Cortex of kidney (tissue), 1 donor: Measurements from ENCODE around the gene PLCB3.
A peak's percentile ranks its signal among the peaks of the same experiment; 100 is the strongest.
"Not testable (repeated sequence)": the region's sequence is repeated elsewhere in the genome, so short reads cannot be mapped to it uniquely, and the experiment has no call there.

Experiments used
- DNase-seq: peaks from one replicate; lab custom pipeline; 2025; lab: John Stamatoyannopoulos, UW

The PLCB3 gene

DNA sequence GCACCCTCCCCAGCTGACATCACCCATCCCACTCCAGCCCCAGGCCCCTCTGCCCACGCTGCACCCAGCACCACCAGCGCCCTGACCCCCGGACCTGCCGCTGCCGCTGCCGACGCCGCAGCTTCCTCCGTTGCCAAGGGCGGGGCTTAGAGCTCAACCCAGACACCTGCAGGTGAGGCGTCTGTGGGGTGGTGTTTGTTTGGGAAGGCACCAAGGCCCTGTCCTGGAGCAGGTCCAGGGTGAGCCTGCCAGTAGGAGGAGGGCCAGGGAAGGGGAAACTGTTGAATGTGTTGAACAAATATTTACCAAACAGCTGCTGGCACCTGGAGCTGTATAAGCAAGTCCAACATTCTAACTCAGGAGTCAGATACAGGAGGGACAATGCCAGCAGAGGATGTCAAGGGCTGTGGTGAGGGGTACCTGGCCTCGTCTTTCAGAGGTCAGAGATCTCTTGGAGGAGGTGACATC lies 13.8 kb upstream of the PLCB3 start:
- no peak for DNase-seq

DNA sequence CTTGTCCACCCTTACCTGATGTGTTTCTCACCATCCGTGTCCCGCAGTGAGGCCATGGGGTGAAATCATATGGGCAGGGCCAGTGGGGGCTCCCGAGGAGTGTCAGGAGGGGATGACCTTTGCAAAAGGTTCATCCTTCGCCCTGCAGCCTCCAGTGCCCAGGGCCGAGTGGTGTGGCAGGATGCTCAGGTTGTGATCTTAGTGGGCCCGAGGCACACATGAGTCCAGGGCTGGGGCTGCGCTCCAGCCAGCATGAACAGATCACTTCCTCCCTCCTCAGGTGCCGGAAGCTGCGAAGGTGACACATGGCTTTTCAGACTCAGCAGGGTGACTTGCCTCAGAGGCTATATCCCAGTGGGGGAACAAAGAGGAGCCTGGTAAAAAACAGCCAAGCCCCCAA lies 13.3 kb upstream of the PLCB3 start:
- DNase-seq: no peak

DNA sequence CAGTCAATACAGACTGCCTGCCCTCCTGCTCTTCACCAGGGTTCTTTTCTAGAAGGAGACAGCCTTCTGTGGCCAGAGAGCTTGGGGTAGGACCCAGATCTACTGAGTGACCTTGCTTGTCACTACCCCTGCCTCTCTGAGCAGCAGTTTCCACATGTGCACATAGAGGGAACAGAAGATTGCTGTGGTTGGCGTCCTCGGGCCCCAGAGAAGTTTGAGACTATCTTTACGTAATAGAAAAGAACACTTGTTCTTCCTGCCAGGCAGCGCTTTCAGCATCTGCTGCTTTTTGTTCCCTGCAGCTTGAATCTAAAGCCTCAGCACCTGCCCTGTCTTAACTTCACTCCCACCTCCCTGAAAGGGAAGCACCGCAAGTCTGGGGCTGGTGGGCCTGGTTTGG lies 12.3 kb upstream of the PLCB3 start:
- DNase-seq: no peak

DNA sequence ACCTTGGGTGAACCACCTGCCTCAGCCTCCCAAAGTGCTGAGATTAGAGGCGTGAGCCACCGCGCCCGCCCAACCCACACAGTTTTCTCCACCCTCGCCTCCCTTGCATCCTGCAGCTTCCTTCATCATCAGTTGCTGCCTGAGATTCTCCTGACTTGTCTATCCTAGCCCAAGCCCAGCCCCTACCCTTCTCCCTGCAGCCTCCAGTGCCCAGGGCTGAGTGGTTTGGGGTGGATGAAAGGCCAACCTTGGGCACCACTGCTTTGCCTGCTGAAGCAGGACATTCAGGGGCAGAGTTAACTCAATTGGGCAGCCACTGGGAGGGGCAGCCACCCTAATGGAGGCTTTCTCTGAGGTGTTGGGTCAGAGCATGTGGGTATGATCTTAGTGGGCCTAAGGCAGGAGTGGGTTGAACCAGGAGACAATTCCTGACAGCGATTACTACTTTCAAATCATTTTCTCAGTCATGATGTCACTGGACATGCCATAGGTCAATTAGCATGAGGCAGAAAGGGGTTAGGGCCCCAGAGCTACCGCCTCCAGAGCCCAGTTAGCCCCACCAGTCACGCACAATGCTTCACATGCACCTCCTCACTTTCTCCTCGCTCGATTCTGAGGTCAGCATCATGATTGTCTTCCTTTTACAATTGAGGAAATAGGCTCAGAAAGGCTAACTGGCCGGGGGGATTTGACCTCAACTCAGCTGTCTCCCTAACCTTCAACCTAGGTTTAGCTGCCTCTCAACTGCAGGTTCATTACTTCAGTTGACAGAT lies 11.5 kb upstream of the PLCB3 start:
- DNase-seq: no peak

DNA sequence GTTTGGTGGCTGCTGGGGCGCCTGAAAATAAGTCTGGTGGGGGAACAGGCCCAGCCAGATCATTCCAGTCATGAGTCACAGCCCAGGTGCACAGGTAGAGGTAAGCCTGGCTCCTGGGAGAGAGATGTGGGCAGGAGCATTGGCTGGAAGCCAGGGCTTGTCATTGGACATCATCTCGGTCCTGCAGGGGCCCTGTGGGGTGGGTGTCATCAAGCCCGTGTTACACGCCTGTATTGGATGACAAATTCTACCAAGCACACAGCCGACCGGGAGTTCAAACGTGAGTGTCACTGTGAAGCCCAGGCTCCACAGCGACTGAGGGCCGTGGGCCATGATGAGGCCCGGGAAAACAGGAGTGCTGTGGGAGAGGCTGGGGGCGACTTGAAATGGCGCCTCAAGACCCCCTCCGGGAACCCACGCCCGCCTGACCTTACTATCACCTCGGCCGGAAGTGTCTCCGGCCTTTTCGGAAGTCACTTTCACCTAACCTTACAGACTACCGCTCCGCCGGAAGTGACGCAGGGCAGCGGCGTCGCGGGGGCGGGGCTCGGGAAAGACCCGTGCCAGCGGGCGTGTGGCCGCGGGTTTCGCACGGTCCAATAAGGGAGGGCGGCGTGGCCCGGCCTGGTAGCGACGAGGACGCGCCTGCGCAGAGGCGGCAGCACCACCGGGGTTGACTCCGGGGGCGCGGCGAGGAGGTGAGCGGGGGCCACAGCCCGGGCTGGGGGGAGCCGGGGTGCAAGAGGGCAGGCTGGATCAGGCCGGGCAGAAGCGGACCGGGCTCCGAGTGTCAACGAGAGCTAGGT lies 10.7 kb upstream of the PLCB3 start, which contains the start of gene FKBP2:
Gene FKBP2 (plus strand): TSS at position 661 of the 806 bp plus-strand sequence. CDS start 1,293 bp downstream, outside the sequence.
- peak; percentile 99 for DNase-seq

DNA sequence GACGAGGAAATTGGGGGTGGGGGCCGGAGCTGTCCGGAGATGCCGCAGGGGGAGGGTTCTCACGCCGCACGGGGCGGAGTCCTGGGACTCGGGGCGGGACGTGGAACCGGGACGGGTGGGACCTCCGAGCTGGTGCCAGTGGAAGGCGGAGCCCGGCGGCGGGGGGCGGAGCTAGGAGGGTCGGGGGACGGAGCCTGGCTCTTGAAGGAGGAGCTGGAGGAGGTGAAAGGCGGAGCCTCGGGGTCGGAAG lies 10.2 kb upstream of the PLCB3 start:
- DNase-seq: peak; percentile 99

DNA sequence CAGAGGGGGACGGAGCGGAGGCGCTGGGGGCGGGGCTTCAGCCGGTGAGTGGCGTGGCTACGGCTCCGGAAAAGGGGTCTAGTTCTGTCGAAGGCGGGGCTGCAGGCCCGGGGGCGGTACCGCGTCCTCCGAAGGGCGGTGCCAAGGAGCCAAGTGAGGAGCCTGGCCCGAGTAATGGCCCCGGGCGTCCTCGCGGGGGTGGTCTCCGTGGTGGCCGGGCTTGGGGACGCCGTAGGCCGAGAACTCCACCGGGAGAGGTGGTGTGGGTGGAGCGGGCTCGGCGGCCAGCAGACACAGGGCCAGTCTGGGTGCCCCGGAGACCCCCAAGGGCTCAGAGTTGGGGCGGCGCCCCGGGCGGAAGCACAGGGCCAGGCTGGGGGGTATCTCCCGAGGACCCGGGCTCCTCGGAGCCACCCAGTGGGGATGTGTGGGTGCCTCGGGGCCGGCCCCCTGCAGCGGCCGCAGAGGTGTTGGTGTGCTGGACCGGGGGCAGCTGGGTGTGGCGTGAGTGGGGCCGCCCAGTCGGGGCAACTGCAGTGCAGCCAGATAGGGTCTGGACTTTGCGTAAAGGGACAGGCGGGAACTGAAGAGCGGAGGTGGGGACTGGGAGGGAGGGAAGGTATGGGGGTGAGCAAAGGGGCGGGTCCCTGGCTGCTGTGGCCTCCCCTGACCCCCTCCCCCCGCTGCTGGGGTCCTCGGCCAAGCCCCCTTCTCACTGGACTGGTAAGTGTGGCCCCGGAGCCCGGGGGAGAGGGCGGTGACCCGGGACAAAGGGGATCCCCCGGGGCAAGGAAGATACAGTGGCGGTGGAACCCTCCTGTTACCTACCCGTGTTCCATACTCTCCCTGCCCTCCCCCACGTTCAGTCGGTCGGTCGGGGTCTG lies 9.6 kb upstream of the PLCB3 start:
- DNase-seq: no peak

DNA sequence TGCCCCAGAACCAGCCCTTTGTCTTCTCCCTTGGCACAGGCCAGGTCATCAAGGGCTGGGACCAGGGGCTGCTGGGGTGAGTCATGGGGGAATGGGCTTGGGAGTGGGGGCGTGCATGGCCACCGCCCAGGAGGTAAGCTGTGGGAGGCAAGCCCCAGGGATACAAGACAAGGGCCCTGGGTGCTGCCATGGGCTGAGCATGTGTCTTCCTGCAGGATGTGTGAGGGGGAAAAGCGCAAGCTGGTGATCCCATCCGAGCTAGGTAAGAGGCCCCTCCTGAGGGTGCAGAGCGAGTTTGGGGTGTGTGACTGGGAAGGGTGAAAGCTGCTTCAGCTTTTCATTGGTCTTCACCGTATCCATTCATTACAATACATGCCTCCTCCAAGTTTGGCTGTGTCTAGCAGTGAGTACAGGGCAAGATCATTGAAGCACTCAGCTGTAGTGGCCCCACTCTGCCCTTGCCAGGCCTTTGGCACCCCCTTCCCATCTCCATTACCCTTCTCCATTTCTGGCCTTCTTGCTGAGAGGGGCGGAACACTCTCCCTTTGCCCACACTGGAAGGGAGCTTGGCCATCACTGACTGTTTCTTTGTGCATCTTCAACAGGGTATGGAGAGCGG lies 8.0 kb upstream of the PLCB3 start:
- DNase-seq: no peak

DNA sequence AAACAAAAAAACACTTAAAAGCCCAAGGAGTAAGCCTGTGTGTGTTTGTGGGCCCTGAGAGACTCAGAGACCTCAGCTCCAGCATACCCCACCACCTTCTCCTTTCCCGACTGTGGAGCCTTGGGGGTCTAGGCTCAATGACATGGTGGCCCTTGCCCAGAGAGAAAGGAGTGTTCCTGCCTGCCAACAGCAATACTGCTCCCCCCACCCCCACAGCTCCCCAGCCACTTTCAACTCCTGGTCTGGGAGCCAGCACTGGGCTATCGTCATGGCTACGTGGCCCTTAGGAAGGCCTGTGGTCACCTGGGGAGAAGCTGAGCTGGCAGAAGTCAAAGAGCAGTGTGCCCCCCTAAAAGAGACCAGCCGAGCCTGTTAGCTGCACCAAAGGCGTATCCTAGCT lies 7.2 kb upstream of the PLCB3 start:
- no peak for DNase-seq

DNA sequence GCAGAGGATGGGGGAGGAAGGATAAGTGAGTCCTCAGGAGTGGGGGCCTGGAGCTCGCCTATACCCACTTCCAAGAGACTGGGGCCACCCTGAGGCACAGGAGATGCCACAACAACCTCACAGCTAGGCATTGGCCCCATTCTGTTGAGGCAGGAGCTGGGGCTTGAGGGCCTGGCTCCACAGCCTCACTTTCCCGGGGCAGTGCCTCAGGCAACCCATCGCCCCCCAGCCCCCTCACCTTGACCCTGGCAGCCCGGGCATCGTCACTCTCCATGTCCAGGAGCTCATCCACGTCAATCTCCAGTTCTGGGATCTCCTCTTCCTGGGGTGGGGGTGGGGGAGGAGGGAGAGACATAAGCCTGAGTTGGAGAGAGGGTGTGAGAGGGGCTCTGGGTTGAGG lies 6.4 kb upstream of the PLCB3 start:
- DNase-seq: no peak

DNA sequence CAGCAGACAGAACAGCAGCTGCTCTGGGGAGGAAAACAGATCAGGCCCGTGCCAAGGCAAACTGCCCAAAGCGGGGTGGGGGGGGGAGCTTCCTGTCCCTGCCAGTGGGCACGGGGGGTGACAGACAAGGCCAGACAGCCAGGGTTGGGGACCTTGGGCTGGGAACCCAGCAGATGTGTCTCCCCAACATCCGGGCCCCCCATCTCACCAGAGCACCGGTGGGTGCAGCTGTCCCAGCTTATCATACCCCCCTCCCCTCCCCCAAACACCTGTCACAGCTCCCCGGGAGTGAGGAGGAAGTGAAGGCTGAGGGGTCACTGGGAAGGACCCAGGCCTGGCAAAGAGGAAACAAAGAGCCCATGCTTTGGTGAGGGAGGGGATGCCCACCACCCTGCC lies 5.9 kb upstream of the PLCB3 start:
- no peak for DNase-seq

DNA sequence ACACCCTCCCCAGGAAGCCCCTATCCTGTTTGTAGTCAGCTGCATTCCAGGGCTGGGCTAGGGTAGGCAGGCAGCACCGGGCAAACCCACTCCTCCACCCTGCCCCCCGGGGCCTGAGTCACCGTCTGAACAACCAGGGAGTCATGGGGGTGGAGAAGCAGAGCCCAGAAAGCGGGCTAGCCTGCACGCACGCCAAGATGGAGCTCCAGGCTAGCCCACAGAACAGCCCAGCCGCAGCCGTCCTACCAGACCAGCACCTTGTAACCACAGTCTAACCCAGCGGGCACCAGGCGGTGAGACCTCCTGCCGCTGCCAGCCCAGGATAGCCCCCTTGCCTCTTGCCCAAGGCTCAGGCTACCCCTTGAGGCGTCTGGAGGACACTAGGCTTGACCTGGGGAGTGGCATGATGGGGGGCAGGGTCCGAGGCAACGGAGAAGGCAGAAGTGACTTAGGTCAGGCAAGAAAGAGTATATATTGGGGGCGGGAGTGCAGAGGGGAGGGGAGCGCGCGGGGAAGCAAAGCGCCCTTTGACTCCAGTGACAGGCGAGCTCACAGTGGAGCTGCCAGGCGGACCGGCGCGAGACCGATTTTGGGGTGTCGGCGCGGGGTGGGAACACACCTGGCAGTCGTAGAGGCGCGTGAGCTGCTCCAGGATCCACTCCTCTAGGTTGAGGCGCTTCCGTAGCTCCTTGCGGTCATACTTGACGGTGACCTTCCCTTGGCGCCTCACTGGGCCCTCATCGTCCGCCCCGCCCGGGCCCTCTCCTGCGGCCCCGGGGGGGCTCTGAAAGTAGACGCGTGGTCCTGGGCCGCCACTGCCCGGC lies 5.3 kb upstream of the PLCB3 start:
- no peak for DNase-seq

DNA sequence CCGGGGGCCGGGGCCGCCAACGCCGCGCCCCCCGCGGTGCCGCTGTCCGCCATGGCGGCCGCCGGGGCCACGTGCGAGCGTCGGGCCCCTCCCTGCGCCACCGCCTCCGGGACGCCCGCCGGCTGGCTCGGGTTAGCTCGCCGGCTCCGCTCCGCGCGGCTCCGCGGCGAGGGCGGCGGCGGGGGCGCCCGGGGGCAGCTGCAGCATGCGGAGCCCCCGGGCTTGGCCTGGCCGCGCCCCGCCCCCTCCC lies 4.8 kb upstream of the PLCB3 start:
- DNase-seq: not testable (repeated sequence)

DNA sequence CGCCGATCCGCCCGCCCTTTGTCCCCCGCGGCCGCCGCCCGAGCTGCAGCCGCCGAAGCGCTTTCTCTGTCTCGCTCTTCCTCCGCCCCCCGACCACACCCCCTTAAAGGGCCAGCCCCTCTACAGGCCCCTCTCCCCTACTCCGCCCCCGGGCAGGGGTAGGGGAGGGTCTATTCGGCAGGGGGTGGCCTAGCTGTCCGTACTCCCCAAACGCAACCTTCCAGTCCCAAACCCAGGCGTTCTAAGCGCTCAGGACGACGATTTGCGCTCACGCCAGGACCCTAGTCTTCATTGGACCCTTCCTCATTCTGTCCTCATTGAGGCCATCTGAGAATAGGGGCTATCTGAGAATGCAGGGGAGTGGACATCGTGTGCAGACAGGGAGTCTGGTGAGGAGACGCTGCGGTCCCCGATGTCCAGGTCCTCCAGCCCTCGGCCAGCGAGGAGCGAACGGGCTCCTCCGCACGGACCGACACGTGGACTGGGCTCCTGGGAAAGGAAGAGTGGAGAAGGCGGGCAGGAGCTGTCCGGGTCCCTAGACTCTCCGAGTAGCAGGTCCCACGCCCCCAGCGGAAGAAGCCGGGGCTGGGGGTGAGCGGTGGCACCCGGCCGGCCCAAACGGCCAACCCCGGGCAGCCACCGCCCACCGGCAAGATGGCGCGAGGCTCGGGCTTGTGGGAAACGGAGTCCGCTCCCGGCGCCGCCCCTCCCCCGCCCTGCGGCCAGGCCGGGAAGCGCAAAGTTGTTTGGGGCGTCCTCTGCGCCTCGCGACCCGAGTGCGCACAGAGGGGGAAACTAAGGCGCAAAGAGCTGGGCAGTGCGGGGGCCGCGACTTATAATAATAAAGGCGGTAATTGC lies 4.2 kb upstream of the PLCB3 start, which contains the start of gene PPP1R14B:
Gene PPP1R14B (minus strand): TSS at position 73 of the 858 bp plus-strand sequence. CDS start 270 bp downstream, outside the sequence.
- no peak for DNase-seq

DNA sequence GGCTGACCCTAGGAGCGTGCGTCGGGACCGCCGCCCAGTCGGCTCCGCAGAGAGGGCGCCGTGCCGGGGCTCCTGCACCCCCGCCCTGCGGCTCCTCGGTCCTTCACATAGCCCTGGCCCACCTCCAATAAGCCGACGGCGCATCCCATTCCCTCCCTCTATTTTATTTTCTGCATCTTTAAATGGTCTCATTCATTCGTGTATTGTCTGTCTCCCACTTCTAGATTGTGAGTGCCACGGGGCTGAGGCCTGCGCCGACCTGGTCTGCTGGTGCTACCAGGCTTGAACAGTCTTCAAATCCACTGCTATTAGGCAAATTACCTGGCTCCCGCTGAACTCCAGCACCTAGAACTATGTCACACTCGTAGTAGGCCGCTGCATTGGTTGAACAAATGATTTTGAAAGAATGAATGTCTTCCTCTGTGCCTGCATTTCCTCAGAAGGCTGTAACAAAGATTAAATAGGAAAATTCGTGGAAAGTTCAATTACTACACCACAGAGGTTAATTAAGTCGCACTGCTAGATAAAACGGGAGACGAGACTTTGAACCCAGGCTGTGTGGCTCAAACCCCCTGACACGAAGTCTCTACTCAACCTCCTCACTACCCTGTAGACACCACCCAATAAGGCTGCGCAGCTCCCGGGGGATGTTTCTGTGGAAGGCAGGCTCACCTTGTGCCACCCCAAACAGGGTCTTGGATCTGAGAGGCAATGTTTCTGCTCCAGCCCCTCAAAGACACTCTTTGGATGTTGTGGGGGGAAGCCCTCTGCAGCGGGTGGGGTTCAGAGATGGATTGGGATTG lies 3.4 kb upstream of the PLCB3 start:
- no peak for DNase-seq

DNA sequence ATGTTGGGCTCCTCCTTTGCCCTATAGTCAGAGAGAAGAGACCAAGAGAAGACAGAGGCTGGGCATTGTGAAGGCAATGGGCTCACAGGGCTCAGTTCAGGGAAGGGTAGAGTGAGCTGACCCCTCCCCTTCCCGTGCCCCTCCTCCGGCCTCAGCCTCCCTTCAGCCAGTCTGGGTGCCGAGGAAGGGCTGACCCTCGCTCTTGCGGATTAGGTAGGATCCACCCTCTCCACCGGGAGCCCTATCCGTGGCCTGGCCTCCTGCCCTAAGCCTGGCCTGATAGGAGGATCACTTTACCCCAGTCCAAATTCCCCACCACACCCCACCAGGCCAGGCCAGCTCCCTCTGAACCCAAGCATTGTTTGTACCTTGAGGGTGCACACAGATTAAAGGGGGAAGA lies 2.8 kb upstream of the PLCB3 start:
- DNase-seq: no peak

DNA sequence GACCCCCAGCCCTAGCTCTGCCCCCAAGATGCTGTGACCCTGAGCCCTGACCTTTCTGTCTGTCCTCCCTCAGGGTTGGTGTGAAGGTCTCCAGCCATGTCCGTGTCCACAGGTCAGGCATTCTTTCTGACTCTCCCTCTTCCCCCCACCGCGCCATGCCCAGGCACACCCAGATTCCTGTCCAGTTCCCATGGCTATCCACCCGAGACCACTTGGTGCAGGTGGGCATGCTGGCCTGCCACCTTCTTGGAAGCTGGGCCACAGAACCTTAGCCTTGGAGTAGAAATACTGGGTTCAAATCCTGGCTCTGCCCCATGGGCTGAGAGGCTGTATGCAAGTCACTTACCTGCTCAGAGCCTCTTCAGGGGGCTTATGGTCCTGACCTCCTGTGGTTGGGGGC lies 2.3 kb upstream of the PLCB3 start:
- no peak for DNase-seq

DNA sequence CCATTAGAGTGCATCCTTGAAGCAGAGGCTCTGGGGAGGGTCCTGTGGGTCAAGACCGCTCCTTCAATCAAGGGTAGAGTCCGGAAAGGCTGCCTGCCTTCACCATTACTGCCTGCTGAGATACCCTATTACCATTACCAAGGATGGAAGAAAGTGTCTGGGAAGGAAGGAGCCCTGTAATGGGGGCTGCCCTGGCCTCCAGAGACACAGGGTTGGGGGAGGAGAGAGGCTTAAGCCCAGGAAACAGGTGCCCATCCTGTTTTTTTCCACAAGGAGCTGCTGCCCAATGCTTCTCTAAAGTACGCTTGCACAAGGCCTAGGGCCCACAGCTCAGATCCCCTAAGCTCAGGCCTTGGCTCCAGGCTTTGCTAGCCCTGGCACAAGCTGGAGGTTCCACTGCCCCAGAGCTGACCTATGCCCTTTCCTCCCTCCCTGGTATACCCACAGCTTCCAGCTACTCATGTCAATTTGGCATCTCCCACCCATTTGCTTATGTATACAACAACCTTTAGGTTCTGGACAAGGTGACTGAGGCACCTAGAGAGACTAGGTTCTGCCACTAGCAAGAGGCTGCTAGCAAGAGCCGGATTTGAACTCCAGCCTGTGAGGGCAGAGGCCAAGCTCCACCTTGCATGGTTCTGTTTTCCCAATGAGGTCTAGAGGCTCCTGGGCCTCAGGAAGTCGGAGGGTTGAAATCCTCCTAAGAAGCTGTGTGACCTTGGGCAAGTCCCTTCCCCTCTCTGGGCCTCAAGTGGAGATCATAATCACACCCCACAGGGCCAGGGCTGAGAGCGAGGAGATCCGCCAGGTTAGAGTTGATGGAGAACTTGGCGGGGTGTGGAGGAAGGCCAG lies 1.5 kb upstream of the PLCB3 start:
- DNase-seq: no peak
